AG10803 (cell line): Measurements from ENCODE around the gene HHATL.

Experiments
- DNase-seq: peaks from one replicate; pipeline ENCODE4 v3.0.0; 2010; ENCODE audit warnings: low read depth
- H3K4me3 ChIP-seq: 2 replicates; pipeline ENCODE4 v1.5.1; 2011; ENCODE audit warnings: mild to moderate bottlenecking, low read length, control low read depth
- TF ChIP-seq, protein P1 (sequence below): conservative IDR thresholded peaks from 2 replicates; pipeline ENCODE4 v1.5.1; 2011; ENCODE audit warnings: mild to moderate bottlenecking, low read length, control low read depth, inconsistent platforms

The HHATL gene

DNA sequence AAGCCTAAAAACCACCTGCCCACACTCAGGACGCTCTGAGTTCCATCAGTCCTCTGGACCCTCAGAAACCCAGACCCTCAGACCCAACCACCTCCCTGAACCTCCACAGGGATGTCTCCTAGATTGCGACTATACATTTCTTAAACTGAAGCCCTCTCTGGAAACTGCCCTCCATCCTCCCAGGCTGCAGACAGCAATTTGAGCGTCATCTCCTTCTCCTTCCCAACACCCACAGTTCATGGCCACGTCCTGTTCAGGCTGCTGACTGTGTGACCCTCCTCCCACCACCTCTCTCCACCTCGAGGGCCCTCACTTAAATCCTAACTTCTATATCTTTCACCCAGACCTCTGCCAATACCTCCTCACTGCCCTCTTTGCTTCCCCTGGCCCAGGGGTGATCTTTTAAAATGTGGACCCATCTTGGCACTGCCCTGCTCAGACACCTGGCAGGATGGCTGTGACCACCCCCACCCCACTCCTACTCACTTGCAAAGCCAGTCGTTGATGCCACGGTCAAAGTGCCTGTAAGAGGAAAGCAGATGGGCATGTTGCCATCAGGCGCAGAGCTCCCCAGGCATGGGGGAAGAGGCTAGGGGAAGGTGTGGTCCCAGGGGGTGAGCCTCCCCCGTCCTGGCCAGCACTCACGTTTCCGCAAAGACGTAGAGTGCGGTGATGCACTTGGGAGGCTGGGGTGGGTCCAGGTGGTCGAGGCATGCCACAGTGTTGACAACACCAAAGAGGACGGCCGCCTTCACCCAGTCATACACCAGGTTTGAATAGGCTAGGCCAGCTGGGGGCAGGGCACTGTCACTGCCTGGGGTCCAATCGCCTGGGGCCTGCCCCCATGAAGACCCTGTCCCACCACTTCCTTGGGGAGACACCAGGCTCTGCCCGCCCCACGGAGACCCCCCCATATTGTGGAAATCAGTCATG is 6.0 kb downstream of the HHATL start:
- H3K4me3 ChIP-seq, result no peak overlapping the region
- TF ChIP-seq, protein P1, sequence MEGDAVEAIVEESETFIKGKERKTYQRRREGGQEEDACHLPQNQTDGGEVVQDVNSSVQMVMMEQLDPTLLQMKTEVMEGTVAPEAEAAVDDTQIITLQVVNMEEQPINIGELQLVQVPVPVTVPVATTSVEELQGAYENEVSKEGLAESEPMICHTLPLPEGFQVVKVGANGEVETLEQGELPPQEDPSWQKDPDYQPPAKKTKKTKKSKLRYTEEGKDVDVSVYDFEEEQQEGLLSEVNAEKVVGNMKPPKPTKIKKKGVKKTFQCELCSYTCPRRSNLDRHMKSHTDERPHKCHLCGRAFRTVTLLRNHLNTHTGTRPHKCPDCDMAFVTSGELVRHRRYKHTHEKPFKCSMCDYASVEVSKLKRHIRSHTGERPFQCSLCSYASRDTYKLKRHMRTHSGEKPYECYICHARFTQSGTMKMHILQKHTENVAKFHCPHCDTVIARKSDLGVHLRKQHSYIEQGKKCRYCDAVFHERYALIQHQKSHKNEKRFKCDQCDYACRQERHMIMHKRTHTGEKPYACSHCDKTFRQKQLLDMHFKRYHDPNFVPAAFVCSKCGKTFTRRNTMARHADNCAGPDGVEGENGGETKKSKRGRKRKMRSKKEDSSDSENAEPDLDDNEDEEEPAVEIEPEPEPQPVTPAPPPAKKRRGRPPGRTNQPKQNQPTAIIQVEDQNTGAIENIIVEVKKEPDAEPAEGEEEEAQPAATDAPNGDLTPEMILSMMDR, result no peak
- DNase-seq, result no peak

- TF ChIP-seq, protein P1, result no peak
- no peak for DNase-seq
- no peak overlapping the region for H3K4me3 ChIP-seq
Observed at GRCh38 chr3:42694366-42694765, 8.2 kb downstream of the HHATL start.

- DNase-seq, result no peak
- H3K4me3 ChIP-seq, result no peak overlapping the region
- TF ChIP-seq, protein P1, result no peak
Observed at GRCh38 chr3:42693530-42693930, 9.1 kb downstream of the HHATL start.

- no peak overlapping the region for H3K4me3 ChIP-seq
- no peak for DNase-seq
- TF ChIP-seq, protein P1, result no peak
Observed at GRCh38 chr3:42692667-42693529, 9.7 kb downstream of the HHATL start.

DNA sequence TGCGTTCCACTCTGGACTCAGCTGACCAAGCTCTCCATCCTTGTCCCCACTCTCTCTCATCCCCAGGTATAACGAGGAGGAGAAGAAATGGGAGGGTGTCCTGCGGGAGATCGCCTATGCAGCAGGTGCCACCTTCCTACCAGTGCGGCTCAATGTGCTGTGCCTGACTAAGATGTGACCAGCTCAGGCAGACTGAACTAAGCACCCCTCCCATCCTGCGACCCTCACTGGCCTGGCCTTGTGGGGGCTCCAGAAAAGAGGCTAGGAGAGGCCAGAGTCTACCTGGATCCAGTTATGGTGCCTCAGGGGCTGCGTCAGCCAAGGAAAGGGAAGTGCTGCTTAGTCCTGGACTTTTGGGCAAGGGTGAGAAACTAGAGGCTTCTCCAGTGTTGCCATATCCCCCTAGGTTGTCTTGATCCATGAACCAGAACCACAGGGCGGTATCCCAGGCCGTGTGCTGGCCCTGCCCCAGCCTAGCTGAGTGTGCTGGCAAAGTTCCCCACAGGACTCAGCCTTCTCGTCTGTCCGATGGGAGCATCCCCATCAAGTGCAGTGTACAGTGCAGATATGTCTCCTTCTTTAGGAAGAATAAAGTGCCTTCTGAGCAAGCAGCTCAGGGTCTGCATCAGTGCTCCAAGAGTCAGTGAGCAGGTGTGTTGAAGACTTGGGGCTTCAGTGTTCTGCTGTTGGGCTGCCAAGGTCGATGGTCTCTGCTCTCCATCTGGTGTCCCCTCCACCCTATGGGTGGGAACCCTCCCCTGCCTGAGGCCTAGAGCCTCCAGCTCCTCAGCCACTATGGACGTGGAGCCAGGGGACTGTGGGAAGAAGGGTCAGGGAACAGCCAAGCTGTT is 10.6 kb downstream of the HHATL start:
- TF ChIP-seq, protein P1, result no peak
- DNase-seq, result no peak
- no peak overlapping the region for H3K4me3 ChIP-seq

DNA sequence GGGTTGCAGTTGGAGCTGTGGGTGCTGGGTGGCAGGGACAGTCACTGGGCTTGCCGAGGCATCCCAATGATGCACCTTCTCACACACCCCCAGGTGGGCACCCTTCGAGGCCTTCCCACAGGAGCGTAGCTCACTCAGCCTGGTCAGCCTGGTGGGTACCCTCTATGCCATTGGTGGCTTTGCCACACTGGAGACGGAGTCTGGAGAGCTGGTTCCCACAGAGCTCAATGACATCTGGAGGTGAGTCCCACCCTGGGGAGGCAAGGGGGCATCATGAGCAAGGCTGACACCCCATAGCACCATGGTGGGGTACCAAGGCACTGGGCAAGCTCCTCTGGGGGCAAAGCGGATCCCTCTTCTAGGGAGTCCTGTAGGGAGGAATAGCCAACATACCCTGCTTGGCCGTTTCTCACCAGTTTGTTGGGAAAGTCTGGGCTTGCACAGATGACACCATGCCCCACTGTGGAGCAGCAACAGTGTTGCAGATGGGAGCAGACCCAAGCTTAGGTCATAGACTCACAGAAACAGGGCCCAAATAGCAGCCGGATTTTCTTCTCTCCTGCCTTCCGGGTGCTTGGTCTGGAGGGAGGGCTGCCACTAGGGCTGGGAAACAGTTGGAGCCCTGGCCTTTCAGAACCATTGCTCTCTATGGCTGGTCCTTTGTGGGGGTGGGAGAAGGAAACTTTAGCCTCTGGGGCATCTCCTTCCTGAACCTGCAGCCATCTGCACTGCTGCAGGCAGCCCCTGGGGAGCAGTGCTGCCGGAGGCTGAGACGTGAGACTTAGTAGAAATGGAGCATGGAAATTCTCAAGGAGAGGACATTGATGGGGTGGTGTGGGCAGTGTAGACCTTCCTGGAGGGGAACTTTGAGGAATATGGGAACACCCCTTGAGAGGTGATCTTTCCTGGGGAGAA is 11.6 kb downstream of the HHATL start:
- TF ChIP-seq, protein P1, result no peak
- no peak for DNase-seq
- H3K4me3 ChIP-seq, result no peak overlapping the region
